ENCODE measurements around the gene POLR2M.

- TF ChIP-seq CTCF (IDR thresholded peaks at IDR 0.05; ENCODE audit: extremely low read depth in 1 of 2, insufficient read depth in 1 of 2, low read depth in 1 of 2, low read length in 2 of 2): no peak
- no peak for TF ChIP-seq POLR2A (IDR thresholded peaks at IDR 0.05; ENCODE audit: low read depth, low read length)
- no peak for TF ChIP-seq POLR2AphosphoS5 (IDR thresholded peaks at IDR 0.05; ENCODE audit: insufficient read depth, low read depth, low read length)
Observed at GRCh38 chr15:57747206-57747896, 40.8 kb downstream of the POLR2M start.
